Colon (tissue), 2 donors: ENCODE results near the gene SYNDIG1L.

Experiments used
- FAIRE-seq: peaks from 2 replicates; lab custom pipeline; 2012; peaks lifted over from hg19 to GRCh38; lab: Jason Lieb, UNC
- donor health status: control.
- donor health status: control.

SYNDIG1L gene

DNA sequence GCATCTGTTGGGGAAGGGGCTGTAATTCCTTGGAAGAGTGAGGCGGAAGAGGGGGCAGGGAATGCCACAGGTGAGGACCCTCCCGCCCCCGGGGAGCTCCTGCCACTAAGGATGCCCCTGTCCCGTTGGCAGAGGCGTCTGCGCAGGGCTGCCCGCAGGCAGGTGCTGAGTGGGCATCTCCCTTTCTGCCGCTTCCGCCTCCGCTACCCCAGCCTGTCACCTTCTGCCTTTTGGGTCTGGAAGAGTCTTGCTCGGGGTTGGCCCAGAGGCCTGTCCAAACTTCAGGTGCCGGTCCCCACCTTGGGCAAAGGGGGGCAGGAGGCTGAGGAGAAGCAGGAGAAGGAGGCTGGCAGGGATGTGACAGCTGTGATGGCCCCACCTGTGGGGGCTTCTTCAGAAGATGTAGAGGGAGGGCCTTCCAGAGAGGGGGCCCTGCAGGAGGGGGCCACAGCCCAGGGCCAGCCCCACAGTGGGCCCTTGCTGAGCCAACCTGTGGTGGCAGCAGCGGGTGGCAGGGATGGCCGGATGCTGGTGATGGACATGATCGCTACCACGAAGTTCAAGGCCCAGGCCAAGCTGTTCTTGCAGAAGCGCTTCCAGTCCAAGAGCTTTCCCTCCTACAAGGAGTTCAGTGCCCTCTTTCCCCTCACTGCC lies 67.7 kb downstream of the SYNDIG1L start:
- FAIRE-seq = no peak

DNA sequence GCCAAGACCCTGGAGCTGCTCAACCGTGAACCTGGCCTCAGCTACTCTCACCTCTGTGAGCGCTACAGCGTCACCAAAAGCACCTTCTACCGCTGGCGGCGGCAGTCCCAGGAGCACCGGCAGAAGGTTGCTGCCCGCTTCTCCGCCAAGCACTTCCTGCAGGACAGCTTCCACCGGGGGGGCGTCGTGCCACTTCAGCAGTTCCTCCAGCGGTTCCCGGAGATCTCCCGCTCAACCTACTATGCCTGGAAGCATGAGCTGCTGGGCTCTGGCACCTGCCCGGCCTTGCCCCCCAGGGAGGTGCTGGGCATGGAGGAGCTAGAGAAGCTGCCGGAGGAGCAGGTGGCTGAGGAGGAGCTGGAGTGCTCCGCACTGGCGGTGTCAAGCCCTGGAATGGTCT lies 68.4 kb downstream of the SYNDIG1L start:
- no peak for FAIRE-seq

DNA sequence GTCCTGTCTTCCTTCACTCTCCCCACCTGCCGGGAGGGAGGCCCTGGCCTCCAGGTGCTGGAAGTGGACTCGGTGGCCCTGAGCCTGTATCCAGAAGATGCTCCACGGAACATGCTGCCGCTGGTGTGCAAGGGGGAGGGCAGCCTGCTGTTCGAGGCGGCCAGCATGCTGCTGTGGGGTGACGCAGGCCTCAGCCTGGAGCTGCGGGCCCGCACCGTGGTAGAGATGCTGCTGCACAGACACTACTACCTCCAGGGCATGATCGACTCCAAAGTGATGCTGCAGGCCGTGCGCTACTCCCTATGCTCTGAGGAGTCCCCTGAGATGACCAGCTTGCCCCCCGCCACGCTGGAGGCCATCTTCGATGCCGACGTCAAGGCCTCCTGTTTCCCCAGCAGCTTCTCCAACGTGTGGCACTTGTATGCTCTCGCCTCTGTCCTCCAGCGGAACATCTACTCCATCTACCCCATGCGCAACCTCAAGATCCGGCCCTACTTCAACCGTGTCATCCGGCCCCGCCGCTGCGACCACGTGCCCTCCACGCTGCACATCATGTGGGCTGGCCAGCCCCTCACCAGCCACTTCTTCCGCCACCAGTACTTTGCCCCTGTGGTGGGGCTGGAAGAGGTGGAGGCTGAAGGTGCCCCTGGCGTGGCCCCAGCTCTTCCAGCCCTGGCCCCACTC lies 69.0 kb downstream of the SYNDIG1L start:
- no peak for FAIRE-seq
